HG03558 (cell line): ENCODE data around the gene KDM8.
A peak's percentile ranks its signal among the peaks of the same experiment; 100 is the strongest.

Experiments
- ATAC-seq: cut with Tn5 transposase; IDR thresholded peaks from one replicate; pipeline ENCODE4 v1.9.1; 2021; ENCODE audit warnings: moderate number of reproducible peaks; ENCODE audit not compliant: unreplicated experiment; ENCODE audit errors: extremely low read depth

KDM8 gene

GRCh38 chr16:27228621-27229501 is 25.5 kb downstream of the KDM8 start:
- ATAC-seq: no peak

DNA sequence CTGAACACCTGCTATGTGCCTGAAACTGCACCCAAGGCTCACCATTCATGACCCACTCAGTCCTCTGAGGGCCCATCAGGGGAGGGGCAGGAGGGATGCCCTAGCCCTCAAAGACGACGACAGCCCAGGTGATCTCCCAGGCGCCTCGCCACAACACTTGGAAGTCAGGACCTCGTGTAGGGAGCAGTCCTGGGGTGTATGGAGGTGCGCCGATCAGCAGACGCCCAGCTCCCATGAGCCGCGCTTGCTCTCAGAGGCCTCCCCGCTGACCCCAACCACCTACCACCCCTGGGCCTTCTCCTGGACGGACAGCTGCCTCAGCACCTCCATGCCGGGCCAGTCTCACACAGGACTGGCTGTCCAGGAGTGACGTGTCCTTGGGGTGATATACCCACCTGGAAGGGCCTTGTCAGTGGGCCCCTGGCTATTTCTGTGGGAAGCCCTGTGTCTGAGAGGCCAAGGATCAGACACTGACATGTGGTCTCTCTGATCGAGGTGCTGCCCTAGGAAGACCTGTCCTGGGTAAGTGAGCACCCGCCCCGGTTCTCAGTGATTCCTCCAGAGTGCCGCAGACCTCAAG is 26.7 kb downstream of the KDM8 start:
- ATAC-seq: no peak

- ATAC-seq: no peak
Measured at GRCh38 chr16:27230562-27231001, 27.3 kb downstream of the KDM8 start.

DNA sequence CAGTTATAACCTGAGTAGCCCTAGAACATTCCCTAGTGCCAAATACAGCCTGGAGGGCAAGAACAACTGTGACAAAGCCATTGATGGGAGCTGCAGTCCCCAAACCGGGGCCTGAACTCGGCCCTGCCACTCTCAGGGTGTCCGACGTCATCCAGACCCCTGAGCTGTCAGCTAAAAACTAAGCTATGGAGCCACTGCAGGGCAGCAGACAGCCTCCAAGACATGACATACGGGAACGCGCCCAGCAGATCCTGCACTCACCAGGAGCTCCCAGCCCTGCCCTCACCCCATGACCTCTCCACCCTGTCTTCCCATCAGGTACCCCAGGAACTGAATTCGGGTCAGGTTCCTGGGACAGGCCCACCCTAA is 28.4 kb downstream of the KDM8 start:
- ATAC-seq: no peak

DNA sequence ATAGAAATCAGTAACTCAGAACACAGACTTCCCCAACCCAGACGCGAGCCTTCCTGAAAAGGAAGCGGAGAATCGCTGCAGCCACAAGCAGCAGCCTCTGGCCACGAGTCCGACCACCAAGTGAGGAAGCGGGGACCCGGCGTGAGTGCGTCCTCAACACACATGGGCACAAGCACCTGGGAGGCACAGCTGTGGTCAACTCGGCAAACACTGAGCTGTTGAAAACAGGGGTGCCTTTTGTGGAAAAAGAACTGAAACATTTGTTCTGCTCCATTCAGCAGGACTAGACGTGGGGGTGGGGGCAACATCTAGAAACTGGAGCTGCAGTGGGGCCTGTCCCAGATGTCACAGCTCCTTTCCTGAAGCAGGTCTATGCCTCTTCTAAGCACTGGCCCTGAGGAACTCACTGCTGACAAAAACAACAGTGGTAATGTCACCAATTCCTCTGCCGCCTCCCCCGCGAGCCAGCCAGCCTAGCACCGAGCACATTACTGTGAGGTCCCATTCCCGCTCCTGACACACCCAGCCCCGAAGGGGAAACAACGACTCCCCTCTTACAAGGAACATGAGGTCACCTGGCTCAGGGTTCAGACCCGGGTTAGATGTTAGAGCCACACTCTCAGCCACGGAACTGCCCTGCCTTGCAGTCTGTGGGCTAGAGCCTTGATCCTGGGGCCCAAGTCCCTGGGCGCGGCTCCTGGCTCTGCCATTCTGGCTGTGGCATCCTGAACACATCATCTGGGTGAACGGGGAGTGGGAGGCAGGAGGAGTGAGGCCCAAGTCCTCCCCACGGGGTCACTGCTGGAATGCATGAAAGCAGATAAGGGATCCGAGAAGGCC is 29.0 kb downstream of the KDM8 start:
- ATAC-seq: peak; percentile 52

DNA sequence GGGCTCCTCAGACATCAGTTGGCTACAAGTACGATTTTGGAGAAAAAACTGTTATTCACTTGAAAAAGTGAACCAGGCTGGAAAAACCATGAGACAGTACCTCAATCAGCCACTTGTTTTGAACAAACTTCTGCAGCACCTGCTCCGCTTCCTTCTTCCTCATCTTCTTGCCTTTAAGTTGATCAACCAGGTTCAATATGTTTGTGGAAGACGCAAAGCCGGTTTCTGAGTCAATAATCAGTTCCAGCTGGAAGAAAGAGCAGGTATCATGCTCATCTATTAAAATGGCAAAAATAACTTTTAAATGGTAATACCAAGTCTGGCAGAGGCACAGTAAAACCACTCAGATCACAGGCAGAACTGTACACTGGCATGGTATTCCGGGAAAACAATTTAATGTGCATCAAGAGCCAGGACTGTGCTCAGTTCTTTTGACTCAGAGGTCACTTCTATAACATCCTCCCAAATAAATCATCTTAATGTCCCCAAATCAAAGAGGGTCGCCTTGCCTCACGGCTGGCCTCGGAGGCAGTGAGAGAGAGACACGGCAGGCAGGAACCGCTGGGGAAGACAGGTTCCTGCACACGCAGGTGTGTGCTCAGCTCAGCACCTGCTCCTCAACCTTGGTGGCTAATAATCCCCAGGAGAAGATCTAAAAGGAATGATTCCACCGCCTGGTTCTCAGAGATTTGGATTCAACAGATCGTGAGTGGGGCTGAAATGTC is 29.7 kb downstream of the KDM8 start:
- no peak for ATAC-seq

DNA sequence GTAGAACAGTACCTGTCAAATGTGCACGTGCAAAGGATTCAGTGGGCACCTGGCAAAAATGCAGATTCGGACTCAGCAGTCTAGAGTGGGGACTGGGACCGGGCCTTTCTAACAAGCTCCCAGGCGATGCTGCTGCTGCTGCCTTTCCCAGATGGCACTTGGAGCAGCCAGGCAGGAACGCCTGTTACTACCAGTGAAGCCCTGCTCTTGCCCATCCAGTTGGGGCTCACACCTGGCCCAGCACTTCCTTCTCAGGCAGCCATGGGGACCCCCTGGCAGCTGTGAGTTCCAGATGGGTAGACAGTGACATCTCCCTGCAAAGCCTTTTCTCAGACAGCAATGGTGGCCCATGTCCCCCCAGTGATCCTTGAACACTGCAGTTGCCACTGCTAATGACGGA is 30.4 kb downstream of the KDM8 start:
- ATAC-seq: no peak

DNA sequence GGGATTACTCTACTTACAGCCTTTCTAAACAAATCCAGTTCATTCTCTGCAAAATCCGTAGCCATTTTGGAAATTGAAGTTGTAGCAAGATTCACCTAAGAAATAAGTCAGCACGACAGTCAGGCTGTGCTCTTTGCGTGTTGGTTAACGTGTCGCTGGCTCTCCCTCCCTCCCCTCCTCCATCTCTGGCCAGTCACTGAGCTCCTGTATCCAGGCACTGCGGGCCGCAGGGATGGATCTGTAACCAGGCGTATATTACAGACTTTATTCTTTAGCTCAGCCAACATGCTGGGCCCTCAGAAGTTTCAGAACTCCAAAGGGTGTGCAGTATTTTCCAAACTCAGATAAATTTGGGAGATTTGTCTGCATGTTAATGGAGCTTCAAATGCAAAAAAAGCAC is 30.8 kb downstream of the KDM8 start:
- no peak for ATAC-seq

GRCh38 chr16:27234603-27235002 is 31.3 kb downstream of the KDM8 start:
- ATAC-seq: no peak

GRCh38 chr16:27235055-27235937 is 32.0 kb downstream of the KDM8 start:
- ATAC-seq: no peak

DNA sequence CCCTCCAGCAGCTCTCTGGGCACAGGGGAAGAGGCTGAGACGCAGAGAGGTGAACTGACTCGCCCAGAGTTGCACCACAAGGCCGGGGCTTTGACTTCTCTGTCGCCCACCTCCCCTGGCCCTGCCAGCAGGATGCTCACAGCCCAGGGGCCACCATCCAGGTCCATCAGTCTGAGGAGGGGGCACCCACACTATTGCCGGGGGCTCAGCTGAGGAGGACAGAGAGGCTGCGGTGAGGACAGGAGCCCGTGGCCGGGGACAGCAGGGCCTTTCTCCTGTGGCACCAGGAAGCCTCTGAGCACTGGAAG is 32.6 kb downstream of the KDM8 start:
- ATAC-seq: no peak

DNA sequence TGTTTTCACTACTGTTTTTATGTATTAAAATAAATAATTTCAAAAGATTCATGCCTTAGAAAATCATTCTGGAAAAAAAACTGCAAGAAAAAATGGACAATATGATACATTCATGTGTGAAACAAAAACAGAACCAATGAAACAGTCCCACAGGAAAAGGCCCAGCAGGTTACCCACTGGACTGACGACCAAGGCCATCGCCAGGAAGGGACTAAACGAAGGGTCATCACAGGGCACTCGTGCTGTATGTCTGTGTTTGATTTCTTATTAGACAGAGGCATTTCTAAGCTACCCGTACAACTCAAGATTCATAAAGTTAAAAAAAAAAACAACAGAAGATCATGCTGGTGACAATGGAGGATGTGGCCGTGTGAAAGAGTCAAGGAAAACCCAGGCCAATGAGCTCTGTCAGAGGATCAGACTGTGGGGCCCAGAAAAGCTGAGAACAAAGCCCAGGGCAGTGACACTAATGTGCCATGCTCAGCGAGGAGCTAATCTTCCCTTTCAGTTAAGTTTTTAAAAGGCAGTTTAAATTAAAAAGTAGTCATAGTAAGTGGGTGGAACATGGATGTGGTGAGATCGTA is 33.4 kb downstream of the KDM8 start:
- no peak for ATAC-seq

GRCh38 chr16:27237219-27238015 is 34.1 kb downstream of the KDM8 start:
- no peak for ATAC-seq

DNA sequence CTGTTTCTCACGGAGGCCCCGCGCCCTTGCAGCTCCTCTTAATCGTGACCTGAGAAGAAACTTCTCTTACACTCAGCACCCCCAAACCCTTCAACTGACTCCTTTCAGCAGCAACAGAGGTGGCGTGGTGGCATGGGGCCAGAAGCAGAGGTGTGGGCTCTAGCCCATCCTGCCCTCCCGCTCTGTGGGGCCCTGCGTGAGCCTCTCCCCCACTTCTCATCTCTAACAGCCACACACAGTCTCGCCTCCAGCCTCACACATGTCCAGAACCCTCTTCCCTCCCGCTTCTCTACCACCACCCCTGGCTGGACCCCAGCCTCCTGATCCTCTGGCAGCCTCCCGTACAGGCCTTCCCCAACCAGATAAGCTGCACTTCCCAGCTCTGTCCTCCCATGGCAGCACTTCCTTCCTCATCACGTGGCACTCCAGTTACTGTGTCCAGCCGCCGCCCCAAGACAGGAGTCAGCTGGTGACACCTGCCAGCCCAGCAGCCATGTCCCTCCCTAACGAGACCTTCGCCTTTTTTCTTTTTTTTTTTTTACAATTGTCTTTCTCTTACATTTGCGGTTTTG is 34.8 kb downstream of the KDM8 start:
- no peak for ATAC-seq

GRCh38 chr16:27238591-27238990 is 35.3 kb downstream of the KDM8 start:
- no peak for ATAC-seq

GRCh38 chr16:27239026-27239425 is 35.7 kb downstream of the KDM8 start:
- no peak for ATAC-seq

- no peak for ATAC-seq
Measured at GRCh38 chr16:27239906-27240655, 36.8 kb downstream of the KDM8 start.
